HEK293 (cell line): Measurements from ENCODE around the gene MORN1.

ENCODE experiments used
- KLF16 ChIP-seq: fragments of 450-650 bp; formaldehyde crosslinking; IDR thresholded peaks from 2 replicates; pipeline ENCODE4 v1.5.1; 2017; ENCODE audit warnings: missing biosample characterization, missing genetic modification characterization
- SP2 ChIP-seq: fragments of 450-650 bp; formaldehyde crosslinking; IDR thresholded peaks from 2 replicates; pipeline ENCODE4 v1.5.1; 2016; ENCODE audit warnings: missing biosample characterization, missing genetic modification characterization
- ZNF37A ChIP-seq: fragments of 450-650 bp; IDR thresholded peaks from 2 replicates; pipeline ENCODE4 v1.5.1; 2018; ENCODE audit warnings: missing biosample characterization, missing genetic modification characterization
- TF ChIP-seq, protein P1 (sequence below): fragments of 450-650 bp; formaldehyde crosslinking; IDR thresholded peaks from 2 replicates; pipeline ENCODE4 v1.5.1; 2016; ENCODE audit warnings: missing biosample characterization, missing genetic modification characterization
- TF ChIP-seq, protein P2 (sequence below): fragments of 450-650 bp; formaldehyde crosslinking; IDR thresholded peaks from 2 replicates; pipeline ENCODE4 v1.5.1; 2016; ENCODE audit warnings: missing biosample characterization, missing genetic modification characterization

DNA sequence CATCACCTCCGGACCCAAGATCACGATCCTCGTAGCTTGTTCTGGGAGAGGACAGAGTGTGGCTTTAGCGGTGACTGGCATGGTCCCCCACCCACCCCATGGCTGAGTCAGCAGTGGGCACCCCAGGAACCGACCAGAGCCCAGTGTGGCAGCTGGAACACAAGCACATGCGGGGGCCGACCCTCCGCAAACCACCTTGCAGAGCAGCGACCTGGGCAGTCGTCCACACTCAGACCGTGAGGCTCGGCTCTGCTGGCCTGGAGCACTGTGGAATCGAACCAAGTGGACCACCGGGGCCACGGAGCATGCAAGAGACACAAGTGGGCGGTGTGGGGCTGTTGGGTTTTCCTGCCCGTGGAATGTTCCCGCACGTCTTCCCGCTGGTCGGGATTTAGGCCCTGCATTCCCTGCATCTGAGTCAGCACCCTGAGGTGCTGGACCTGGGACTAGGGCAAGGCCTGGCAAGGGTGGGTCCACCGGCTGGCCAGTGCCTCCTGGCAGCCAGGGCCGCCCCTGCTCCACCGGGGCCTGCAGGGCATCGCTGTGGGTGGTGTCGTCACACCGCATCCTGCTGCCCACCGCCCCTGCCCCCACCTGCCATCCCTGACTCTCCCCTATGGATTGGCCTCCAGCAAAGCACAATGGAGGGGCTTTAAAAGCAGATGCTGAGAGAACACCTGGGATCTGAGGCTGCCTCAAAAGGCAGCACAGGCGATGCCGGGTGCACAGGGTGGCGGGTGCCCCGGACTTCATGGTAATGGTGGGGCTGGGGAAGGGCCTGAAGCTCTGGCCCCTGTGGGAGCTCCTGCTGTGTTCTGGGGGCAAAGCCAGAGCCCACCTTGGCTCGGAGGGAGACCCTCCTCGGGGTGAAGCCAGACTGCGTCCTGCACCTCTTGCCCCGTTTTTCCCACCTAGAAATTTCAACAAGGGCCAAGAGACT, 18.5 kb downstream of the MORN1 start:
- TF ChIP-seq ZNF37A (tag by site-specific recombination) (no peak), KLF16 (tag by site-specific recombination) (no peak), SP2 (tag by site-specific recombination) (no peak)
- TF ChIP-seq, protein P1, sequence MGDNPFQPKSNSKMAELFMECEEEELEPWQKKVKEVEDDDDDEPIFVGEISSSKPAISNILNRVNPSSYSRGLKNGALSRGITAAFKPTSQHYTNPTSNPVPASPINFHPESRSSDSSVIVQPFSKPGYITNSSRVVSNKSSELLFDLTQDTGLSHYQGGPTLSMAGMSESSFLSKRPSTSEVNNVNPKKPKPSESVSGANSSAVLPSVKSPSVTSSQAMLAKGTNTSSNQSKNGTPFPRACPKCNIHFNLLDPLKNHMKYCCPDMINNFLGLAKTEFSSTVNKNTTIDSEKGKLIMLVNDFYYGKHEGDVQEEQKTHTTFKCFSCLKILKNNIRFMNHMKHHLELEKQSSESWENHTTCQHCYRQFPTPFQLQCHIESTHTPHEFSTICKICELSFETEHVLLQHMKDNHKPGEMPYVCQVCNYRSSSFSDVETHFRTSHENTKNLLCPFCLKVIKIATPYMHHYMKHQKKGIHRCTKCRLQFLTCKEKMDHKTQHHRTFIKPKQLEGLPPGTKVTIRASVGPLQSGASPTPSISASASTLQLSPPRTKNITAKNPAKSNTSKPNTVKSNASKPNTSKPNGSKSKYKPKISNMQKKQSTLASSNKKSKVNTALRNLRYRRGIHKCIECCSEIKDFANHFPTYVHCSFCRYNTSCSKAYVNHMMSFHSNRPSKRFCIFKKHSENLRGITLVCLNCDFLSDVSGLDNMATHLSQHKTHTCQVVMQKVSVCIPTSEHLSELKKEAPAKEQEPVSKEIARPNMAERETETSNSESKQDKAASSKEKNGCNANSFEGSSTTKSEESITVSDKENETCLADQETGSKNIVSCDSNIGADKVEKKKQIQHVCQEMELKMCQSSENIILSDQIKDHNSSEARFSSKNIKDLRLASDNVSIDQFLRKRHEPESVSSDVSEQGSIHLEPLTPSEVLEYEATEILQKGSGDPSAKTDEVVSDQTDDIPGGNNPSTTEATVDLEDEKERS (tag by site-specific recombination): no peak
- TF ChIP-seq, protein P2, sequence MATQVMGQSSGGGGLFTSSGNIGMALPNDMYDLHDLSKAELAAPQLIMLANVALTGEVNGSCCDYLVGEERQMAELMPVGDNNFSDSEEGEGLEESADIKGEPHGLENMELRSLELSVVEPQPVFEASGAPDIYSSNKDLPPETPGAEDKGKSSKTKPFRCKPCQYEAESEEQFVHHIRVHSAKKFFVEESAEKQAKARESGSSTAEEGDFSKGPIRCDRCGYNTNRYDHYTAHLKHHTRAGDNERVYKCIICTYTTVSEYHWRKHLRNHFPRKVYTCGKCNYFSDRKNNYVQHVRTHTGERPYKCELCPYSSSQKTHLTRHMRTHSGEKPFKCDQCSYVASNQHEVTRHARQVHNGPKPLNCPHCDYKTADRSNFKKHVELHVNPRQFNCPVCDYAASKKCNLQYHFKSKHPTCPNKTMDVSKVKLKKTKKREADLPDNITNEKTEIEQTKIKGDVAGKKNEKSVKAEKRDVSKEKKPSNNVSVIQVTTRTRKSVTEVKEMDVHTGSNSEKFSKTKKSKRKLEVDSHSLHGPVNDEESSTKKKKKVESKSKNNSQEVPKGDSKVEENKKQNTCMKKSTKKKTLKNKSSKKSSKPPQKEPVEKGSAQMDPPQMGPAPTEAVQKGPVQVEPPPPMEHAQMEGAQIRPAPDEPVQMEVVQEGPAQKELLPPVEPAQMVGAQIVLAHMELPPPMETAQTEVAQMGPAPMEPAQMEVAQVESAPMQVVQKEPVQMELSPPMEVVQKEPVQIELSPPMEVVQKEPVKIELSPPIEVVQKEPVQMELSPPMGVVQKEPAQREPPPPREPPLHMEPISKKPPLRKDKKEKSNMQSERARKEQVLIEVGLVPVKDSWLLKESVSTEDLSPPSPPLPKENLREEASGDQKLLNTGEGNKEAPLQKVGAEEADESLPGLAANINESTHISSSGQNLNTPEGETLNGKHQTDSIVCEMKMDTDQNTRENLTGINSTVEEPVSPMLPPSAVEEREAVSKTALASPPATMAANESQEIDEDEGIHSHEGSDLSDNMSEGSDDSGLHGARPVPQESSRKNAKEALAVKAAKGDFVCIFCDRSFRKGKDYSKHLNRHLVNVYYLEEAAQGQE (tag by site-specific recombination): no peak
